NCI-H2196 treated with DMSO at 0.1 percent for 48 hours (cell line): ENCODE measurements around the gene APOBR.
"Not testable (repeated sequence)": the region's sequence is repeated elsewhere in the genome, so short reads cannot be mapped to it uniquely, and the experiment has no call there.

Experiments used
- DNase-seq: peaks from one replicate; lab custom pipeline; 2025; ENCODE audit not compliant: unreplicated experiment; lab: John Stamatoyannopoulos, UW

The APOBR gene

DNA sequence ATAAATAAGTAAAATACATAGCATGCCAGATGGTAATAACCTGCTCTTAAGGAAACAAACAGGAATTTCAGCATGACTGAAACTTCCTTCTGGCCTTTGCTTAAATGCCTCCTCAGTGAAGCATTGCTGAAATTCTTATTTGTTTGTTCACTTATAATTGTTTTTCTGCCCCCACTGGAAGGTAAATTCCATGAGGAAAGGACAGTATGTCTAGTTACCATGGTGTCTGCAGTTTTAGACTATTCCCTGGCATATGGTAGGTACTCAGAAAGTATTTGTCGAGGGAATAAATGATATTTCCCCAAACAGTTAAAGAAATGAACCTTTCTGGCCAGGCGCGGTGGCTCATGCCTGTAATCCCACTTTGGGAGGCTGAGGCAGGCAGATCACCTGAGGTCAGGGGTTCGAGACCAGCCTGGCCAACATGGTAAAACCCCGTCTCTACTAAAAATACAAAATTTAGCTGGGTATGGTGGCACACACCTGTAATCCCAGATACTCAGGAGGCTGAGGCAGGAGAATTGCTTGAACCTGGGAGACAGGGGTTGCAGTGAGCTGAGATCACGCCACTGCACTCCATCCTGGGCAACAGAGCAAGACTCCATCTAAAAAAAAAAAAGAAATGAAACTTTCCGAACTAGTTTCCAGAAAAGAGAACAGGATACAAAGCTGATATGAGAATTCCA lies 32.8 kb downstream of the APOBR start:
- DNase-seq, result not testable (repeated sequence)

- no peak for DNase-seq
Measured at GRCh38 chr16:28527985-28528384, 33.5 kb downstream of the APOBR start.

- DNase-seq, result no peak
Measured at GRCh38 chr16:28528463-28528867, 34.0 kb downstream of the APOBR start.

GRCh38 chr16:28529124-28529523 lies 34.7 kb downstream of the APOBR start:
- no peak for DNase-seq

GRCh38 chr16:28531777-28532744 lies 37.6 kb downstream of the APOBR start:
- peak; percentile 15 for DNase-seq

GRCh38 chr16:28532940-28533647 lies 38.7 kb downstream of the APOBR start:
- DNase-seq, result no peak

DNA sequence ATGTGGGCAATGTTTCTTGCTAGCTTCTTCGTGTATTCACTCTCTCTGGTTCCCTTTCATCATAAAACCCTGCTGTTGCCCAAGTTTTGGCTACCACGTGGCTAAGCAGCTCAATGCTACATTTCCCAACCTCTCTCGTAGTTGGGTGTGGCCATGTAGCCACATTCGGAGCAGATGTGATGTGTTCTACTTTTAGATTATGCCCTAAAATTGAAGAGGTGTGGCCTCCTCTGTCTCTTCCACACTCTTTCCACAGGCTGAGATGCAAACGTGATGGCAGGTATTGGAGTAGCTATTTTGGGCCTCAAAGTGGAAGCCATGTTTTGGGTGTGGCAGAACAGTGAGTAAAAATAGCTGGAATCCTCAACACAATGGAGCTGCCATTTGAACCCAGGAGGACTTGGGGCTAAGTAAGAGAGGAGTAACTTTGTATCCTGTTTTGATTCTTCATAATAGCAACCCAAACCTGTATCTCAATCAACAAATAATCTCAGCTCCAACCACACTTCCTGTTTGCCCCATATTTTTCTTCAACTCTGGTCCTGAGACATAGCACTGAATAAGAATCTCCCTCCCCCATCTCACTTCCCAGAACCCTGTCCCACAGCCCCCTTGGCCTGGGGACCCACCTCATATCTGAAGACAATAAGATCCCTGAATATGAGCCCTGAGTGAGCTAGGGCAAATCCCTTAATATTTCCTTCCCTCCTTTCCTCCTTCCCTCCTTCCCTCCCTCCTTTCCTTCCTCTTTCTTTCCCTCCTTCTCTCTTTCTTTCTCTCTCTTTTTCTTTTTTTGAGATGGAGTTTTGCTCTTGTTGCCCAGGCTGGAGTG lies 40.3 kb downstream of the APOBR start:
- no peak for DNase-seq

DNA sequence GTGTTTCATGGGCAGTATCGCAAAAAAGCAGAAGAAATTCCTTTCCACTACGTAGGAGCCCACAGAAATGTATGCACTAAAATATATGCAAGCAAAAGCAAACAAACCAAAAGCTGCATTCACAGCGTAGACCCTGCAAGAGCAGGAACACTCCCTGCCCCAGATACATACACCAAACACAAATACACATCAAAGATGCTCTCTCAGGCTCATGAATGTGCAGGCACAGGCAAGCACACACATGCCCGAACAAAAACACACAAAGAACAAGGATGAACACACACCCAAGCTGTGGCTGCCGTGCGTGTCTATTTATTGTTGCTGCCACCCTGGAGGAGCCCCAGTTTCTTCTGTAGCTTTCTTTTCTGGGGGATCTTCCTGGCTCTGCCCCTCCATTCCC lies 42.6 kb downstream of the APOBR start:
- no peak for DNase-seq

DNA sequence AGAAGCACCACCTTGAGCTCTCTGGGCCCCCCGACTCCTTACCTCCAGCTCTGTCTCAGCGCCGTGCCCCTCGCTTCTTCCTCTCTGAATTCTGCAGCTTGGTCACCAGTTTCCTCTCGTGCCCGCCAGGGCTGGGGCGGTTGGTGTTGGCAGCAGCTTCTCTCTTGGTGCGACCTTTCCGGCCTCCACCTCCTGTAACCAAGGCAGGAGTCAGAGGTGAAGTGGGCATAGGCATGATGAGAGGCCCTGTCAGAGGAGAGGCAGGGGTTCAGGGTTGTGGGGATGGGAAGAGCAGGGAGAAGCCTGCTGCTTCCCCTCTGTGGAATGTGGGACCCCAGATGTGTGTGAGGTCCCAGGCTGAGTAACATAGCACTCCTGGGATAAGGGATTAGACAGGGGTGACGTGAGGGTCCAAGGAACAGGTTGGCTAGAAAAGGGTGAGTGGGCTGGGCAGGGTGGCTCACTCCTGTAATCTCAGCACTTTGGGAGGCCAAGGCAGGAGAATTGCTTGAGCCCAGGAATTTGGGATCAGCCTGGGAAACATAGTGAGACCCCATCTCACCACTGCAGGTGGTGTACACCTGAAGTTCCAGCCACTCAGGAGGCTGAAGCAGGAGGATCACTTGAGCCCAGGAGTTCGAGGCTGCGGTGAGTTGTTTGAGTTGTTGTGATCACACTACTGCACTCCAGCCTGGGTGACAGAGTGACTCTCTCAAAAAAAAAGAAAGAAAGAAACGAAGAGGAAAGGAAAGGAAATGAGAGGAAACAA lies 43.7 kb downstream of the APOBR start:
- DNase-seq, result no peak

- peak; percentile 80 for DNase-seq
Measured at GRCh38 chr16:28538733-28539596, 44.5 kb downstream of the APOBR start, which contains the start of gene NUPR1. Gene NUPR1 (minus strand): TSS chr16:28538974. CDS start chr16:28538907, 67 bp downstream.

- no peak for DNase-seq
Measured at GRCh38 chr16:28540346-28540745, 45.9 kb downstream of the APOBR start.

- DNase-seq, result no peak
Measured at GRCh38 chr16:28542646-28543045, 48.2 kb downstream of the APOBR start.

DNA sequence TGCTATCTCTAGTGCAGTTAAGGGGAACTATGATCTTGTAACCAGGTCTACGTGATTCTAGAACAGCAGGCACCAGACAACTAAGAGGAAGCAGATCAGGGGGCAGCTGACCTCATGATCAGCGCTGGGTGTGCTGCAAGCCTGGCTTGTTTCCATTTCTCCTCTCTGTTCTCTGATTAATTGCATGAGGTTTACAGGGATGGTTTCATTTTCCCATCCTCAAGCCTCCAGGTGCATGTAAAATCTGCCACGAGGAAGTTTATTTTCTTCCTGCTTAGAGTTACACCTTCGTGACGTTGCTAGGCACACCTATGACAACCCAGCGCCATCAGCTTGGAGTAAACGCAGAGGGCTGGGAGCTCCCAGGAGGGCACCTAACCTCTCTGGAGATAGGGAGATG lies 48.6 kb downstream of the APOBR start:
- peak; percentile 83 for DNase-seq

GRCh38 chr16:28544998-28545397 lies 50.6 kb downstream of the APOBR start:
- no peak for DNase-seq

GRCh38 chr16:28545964-28546363 lies 51.5 kb downstream of the APOBR start:
- not testable (repeated sequence) for DNase-seq

GRCh38 chr16:28546626-28547025 lies 52.2 kb downstream of the APOBR start:
- DNase-seq, result no peak

GRCh38 chr16:28548306-28548802 lies 53.9 kb downstream of the APOBR start:
- DNase-seq, result no peak
